ENCODE data around the gene ANKRD42.

Gene ANKRD42

GRCh38 chr11:83194281-83195142, 1.0 kb downstream of the ANKRD42 start:
- Mint-ChIP-seq H3K27me3 (ENCODE audit: low read depth, poor library complexity) (peaks cover 5% of the 10 kb centered on the region), H3K9me3 (no peaks in the 10 kb centered on the region), H3K4me1 (peaks cover 47% of the 10 kb centered on the region), H3K36me3 (ENCODE audit: low read depth) (peaks cover 24% of the 10 kb centered on the region), H3K4me3 (peak overlapping the region; percentile 97), H3K27ac (peak overlapping the region; percentile 99)
- peak; percentile 64 for DNase-seq
- TF ChIP-seq CTCF (IDR thresholded peaks at IDR 0.05), result no peak

GRCh38 chr11:83195143-83195466, 1.6 kb downstream of the ANKRD42 start:
- DNase-seq, result no peak

GRCh38 chr11:83195649-83196048, 2.1 kb downstream of the ANKRD42 start:
- peak overlapping the region; percentile 97 for H3K4me3 Mint-ChIP-seq
- no peaks in the 10 kb centered on the region for H3K9me3 Mint-ChIP-seq
- H3K36me3 Mint-ChIP-seq (ENCODE audit: low read depth), result peaks cover 14% of the 10 kb centered on the region
- DNase-seq, result no peak
- no peak overlapping the region for H3K27ac Mint-ChIP-seq
- no peak for TF ChIP-seq CTCF (IDR thresholded peaks at IDR 0.05)
- peaks cover 47% of the 10 kb centered on the region for H3K4me1 Mint-ChIP-seq
- peaks cover 5% of the 10 kb centered on the region for H3K27me3 Mint-ChIP-seq (ENCODE audit: low read depth, poor library complexity)

More at GRCh38 chr11:83195143-83195466, 1.6 kb downstream of the ANKRD42 start:
- Mint-ChIP-seq H3K36me3 (ENCODE audit: low read depth) (peaks cover 20% of the 10 kb centered on the region), H3K27ac (peak overlapping the region; percentile 99), H3K4me1 (peaks cover 47% of the 10 kb centered on the region), H3K9me3 (no peaks in the 10 kb centered on the region), H3K27me3 (ENCODE audit: low read depth, poor library complexity) (peaks cover 5% of the 10 kb centered on the region), H3K4me3 (peak overlapping the region; percentile 97)
- TF ChIP-seq CTCF (IDR thresholded peaks at IDR 0.05), result no peak

GRCh38 chr11:83200035-83200434, 6.5 kb downstream of the ANKRD42 start:
- Mint-ChIP-seq H3K27ac (no peak overlapping the region), H3K27me3 (ENCODE audit: low read depth, poor library complexity) (peaks cover 5% of the 10 kb centered on the region), H3K9me3 (peaks cover 6% of the 10 kb centered on the region), H3K4me1 (peaks cover 22% of the 10 kb centered on the region), H3K36me3 (ENCODE audit: low read depth) (peaks cover 29% of the 10 kb centered on the region), H3K4me3 (no peak overlapping the region)
- no peak for DNase-seq
- TF ChIP-seq CTCF (IDR thresholded peaks at IDR 0.05), result no peak

GRCh38 chr11:83205608-83206185, 12.2 kb downstream of the ANKRD42 start:
- Mint-ChIP-seq H3K27ac (no peak overlapping the region), H3K27me3 (ENCODE audit: low read depth, poor library complexity) (no peaks in the 10 kb centered on the region), H3K36me3 (ENCODE audit: low read depth) (peaks cover 34% of the 10 kb centered on the region), H3K4me1 (no peaks in the 10 kb centered on the region), H3K9me3 (peaks cover 6% of the 10 kb centered on the region), H3K4me3 (no peak overlapping the region)
- no peak for TF ChIP-seq CTCF (IDR thresholded peaks at IDR 0.05)
- no peak for DNase-seq
